Measurements from ENCODE around the gene GPATCH4. TPM values are rescaled to one million over a fixed set of nuclear protein-coding genes. Genes with fewer than 3 reads are reported as not detected.
"Not testable (repeated sequence)": the region's sequence is repeated elsewhere in the genome, so short reads cannot be mapped to it uniquely, and the experiment has no call there.

GPATCH4 gene
- total and polyA plus RNA-seq, 2 donors (not counting 1 experiment from before 2014, with no cell fraction given) = 11.3 to 38.3 TPM

DNA sequence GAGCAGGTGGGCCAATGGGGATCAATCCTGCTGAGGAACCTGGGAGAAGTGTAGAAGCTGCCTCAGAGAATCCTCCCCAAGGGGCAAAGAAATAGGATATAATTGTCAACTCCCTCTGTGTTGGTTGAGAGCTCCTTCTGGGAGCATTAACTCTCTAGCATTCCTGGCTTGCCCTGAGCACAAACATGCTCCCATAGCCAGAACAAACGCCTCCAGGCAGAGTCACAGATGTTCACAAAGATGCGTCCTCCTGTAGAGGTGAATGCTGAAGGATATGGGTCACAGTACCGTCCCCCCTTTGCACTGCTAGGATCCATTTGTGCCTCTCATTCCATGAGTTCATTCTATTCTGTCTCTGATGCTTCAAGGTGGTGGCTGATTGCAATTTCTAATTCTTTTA, 31.1 kb upstream of the GPATCH4 start:
- no peak for ATAC-seq (ENCODE audit: low read depth)
- H3K9me3 Mint-ChIP-seq (ENCODE audit: insufficient read depth) = no peaks in the 10 kb centered on the region
- Histone ChIP-seq H3K27ac (ENCODE audit: low read length in 2 of 2) (no peak overlapping the region), H2AFZ (ENCODE audit: insufficient read depth, low read depth, low read length, poor library complexity, severe bottlenecking) (no peak overlapping the region), H3K79me2 (ENCODE audit: control insufficient read depth, insufficient read depth, low read length) (no peaks in the 10 kb centered on the region), H3K4me3 (ENCODE audit: control extremely low read depth in 1 of 5, extremely low read depth in 1 of 5, insufficient read depth in 1 of 5, low read depth in 2 of 5, low read length in 4 of 5) (no peak overlapping the region), H3K36me3 (replicated peaks in 1 of 2; ENCODE audit: control extremely low read depth in 1 of 2, control insufficient read depth in 1 of 2, extremely low read depth in 1 of 2, insufficient read depth in 2 of 2, low read length in 1 of 2) (no peaks in the 10 kb centered on the region), H3K9me3 (ENCODE audit: control extremely low read depth in 1 of 3, control insufficient read depth in 2 of 3, insufficient read depth in 1 of 3, low read length in 2 of 3) (no peaks in the 10 kb centered on the region), H3K4me1 (ENCODE audit: control insufficient read depth in 2 of 2, insufficient read depth in 2 of 2, low read length in 2 of 2) (peaks cover 0 to under 1% of the 10 kb centered on the region in 2 donors), H3K4me2 (replicated peaks; ENCODE audit: low read depth, low read length, poor library complexity, severe bottlenecking) (no peak overlapping the region), H4K20me1 (ENCODE audit: control insufficient read depth, insufficient read depth, low read length, poor library complexity, severe bottlenecking) (no peaks in the 10 kb centered on the region), H3K9ac (ENCODE audit: low read length) (no peak overlapping the region), H3K27me3 (replicated peaks in 1 of 4; ENCODE audit: control extremely low read depth in 1 of 4, control insufficient read depth in 3 of 4, insufficient read depth in 4 of 4, low read length in 3 of 4) (peaks cover 0 to 34% (median 14%) of the 10 kb centered on the region in 4 experiments)
- H3K27me3 Mint-ChIP-seq = peaks cover 60% of the 10 kb centered on the region
- no peak overlapping the region for H3K27ac Mint-ChIP-seq
- CTCF ChIA-PET = no interaction called here
- no peak overlapping the region for H3K4me3 Mint-ChIP-seq
- POLR2A ChIA-PET = no interaction called here
- WGBS (ENCODE audit: insufficient coverage) = 67% methylated on average over 3 of the region's 3 CpGs
- no peaks in the 10 kb centered on the region for H3K4me1 Mint-ChIP-seq
- no peak for DNase-seq
- intact Hi-C loops (cut with micrococcal nuclease) = no loop called here
- TF ChIP-seq CTCF (IDR thresholded peaks at IDR 0.05) (no peak), EZH2 (IDR thresholded peaks at IDR 0.05; ENCODE audit: borderline replicate concordance, insufficient read depth, low read depth, low read length, poor library complexity, severe bottlenecking) (no peak)

- POLR2A ChIA-PET; H3K27ac Mint-ChIP-seq; H3K9ac ChIP-seq (ENCODE audit: low read length); H4K20me1 ChIP-seq (ENCODE audit: control insufficient read depth, insufficient read depth, low read length, poor library complexity, severe bottlenecking); H3K4me1 ChIP-seq (ENCODE audit: control insufficient read depth in 2 of 2, insufficient read depth in 2 of 2, low read length in 2 of 2); DNase-seq; intact Hi-C loops (cut with micrococcal nuclease); H3K4me3 Mint-ChIP-seq; H3K4me3 ChIP-seq (ENCODE audit: control extremely low read depth in 1 of 5, extremely low read depth in 1 of 5, insufficient read depth in 1 of 5, low read depth in 2 of 5, low read length in 4 of 5); H3K36me3 ChIP-seq (replicated peaks in 1 of 2; ENCODE audit: control extremely low read depth in 1 of 2, control insufficient read depth in 1 of 2, extremely low read depth in 1 of 2, insufficient read depth in 2 of 2, low read length in 1 of 2); H3K4me2 ChIP-seq (replicated peaks; ENCODE audit: low read depth, low read length, poor library complexity, severe bottlenecking); H2AFZ ChIP-seq (ENCODE audit: insufficient read depth, low read depth, low read length, poor library complexity, severe bottlenecking); H3K79me2 ChIP-seq (ENCODE audit: control insufficient read depth, insufficient read depth, low read length); H3K4me1 Mint-ChIP-seq; H3K9me3 Mint-ChIP-seq (ENCODE audit: insufficient read depth); H3K27ac ChIP-seq (ENCODE audit: low read length in 2 of 2); ATAC-seq (ENCODE audit: low read depth); H3K9me3 ChIP-seq (ENCODE audit: control extremely low read depth in 1 of 3, control insufficient read depth in 2 of 3, insufficient read depth in 1 of 3, low read length in 2 of 3): not testable (repeated sequence)
- peaks cover 60% of the 10 kb centered on the region for H3K27me3 Mint-ChIP-seq
- H3K27me3 ChIP-seq (replicated peaks in 1 of 4; ENCODE audit: control extremely low read depth in 1 of 4, control insufficient read depth in 3 of 4, insufficient read depth in 4 of 4, low read length in 3 of 4) = peaks cover under 1 to 39% (median 17%) of the 10 kb centered on the region in 4 experiments
- CTCF ChIA-PET = interaction anchor here (0.7 to 12.9 kb wide), 3 partner anchors 11 to 206 kb away, joined by 3 to 173 read pairs (median 6); partner anchors contain the start of gene HAPLN2
- WGBS (ENCODE audit: insufficient coverage) = 33% methylated on average over 2 of the region's 9 CpGs
Observed at GRCh38 chr1:156631152-156631551, 29.9 kb upstream of the GPATCH4 start.
